ENCODE measurements around the gene ZNF205.

Gene ZNF205

GRCh38 chr16:3089717-3090592 is 22.4 kb upstream of the ZNF205 start:
- TF ChIP-seq REPIN1 (tag by site-specific recombination; IDR thresholded peaks at IDR 0.05; ENCODE audit: low read depth): no peak
- no peak for TF ChIP-seq ZNF146 (tag by site-specific recombination; IDR thresholded peaks at IDR 0.05)
- TF ChIP-seq ZNF311 (tag by site-specific recombination; IDR thresholded peaks at IDR 0.05; ENCODE audit: borderline replicate concordance): no peak
- TF ChIP-seq ZBTB20 (tag by site-specific recombination; IDR thresholded peaks at IDR 0.05): no peak
- TF ChIP-seq GLI2 (tag by site-specific recombination; IDR thresholded peaks at IDR 0.05; ENCODE audit: borderline replicate concordance, low read depth): no peak
- TF ChIP-seq ZNF701 (tag by site-specific recombination; IDR thresholded peaks at IDR 0.05): no peak
- TF ChIP-seq MYNN (tag by site-specific recombination; IDR thresholded peaks at IDR 0.05; ENCODE audit: borderline replicate concordance): no peak
- TF ChIP-seq ZNF112 (tag by site-specific recombination; IDR thresholded peaks at IDR 0.05): no peak
- no peak for TF ChIP-seq INSM2 (tag by site-specific recombination; IDR thresholded peaks at IDR 0.05)
- TF ChIP-seq SP3 (tag by site-specific recombination; IDR thresholded peaks at IDR 0.05): no peak
- ChIA-PET CTCF (interaction anchor here (0.6 to 0.8 kb wide), 2 partner anchors 13 to 69 kb away, joined by 3 read pairs; no protein-coding TSS in a partner anchor), POLR2A (no interaction called here)
- no peak overlapping the region for H3K27ac ChIP-seq (ENCODE audit: extremely low read depth, low read depth, low read length)
- H3K9me3 ChIP-seq (ENCODE audit: control insufficient read depth, insufficient read depth, low read depth, low read length): no peaks in the 10 kb centered on the region
- H3K4me3 ChIP-seq (ENCODE audit: low read depth, low read length): no peak overlapping the region
- H3K4me1 ChIP-seq (ENCODE audit: control insufficient read depth, insufficient read depth, low read length): no peaks in the 10 kb centered on the region
- no peaks in the 10 kb centered on the region for H3K36me3 ChIP-seq (ENCODE audit: control insufficient read depth in 2 of 2, insufficient read depth in 1 of 2, low read length in 2 of 2)

GRCh38 chr16:3091551-3091950 is 20.8 kb upstream of the ZNF205 start:
- Histone ChIP-seq H3K27ac (ENCODE audit: extremely low read depth, low read depth, low read length) (no peak overlapping the region), H3K36me3 (ENCODE audit: control insufficient read depth in 2 of 2, insufficient read depth in 1 of 2, low read length in 2 of 2) (no peaks in the 10 kb centered on the region), H3K9me3 (ENCODE audit: control insufficient read depth, insufficient read depth, low read depth, low read length) (no peaks in the 10 kb centered on the region), H3K4me3 (ENCODE audit: low read depth, low read length) (no peak overlapping the region), H3K4me1 (ENCODE audit: control insufficient read depth, insufficient read depth, low read length) (no peaks in the 10 kb centered on the region)
- POLR2A ChIA-PET: interaction anchor here (0.6 kb wide), 1 partner anchor 44 kb away, joined by 3 read pairs; no protein-coding TSS in a partner anchor
- TF ChIP-seq ZIC2 (tag by site-specific recombination; IDR thresholded peaks at IDR 0.05) (peak; percentile 35; the same call in 1 of the 2 replicates), ATF2 (tag by site-specific recombination; IDR thresholded peaks at IDR 0.05; ENCODE audit: low read depth) (no peak), WT1 (tag by site-specific recombination; IDR thresholded peaks at IDR 0.05) (no peak)
- CTCF ChIA-PET: interaction anchor here (0.6 to 1.6 kb wide), 2 partner anchors 33 to 688 kb away, joined by 3 to 7 read pairs; no protein-coding TSS in a partner anchor

GRCh38 chr16:3092501-3092941 is 19.9 kb upstream of the ZNF205 start:
- CTCF ChIA-PET: interaction anchor here (0.7 to 2.2 kb wide), 2 partner anchors 19 to 30 kb away, joined by 3 to 8 read pairs; no protein-coding TSS in a partner anchor
- H3K4me3 ChIP-seq (ENCODE audit: low read depth, low read length): no peak overlapping the region
- H3K36me3 ChIP-seq (ENCODE audit: control insufficient read depth in 2 of 2, insufficient read depth in 1 of 2, low read length in 2 of 2): no peaks in the 10 kb centered on the region
- H3K9me3 ChIP-seq (ENCODE audit: control insufficient read depth, insufficient read depth, low read depth, low read length): no peaks in the 10 kb centered on the region
- TF ChIP-seq ZBTB6 (tag by site-specific recombination; IDR thresholded peaks at IDR 0.05): peak; percentile 93
- TF ChIP-seq ZNF221 (tag by site-specific recombination; IDR thresholded peaks at IDR 0.05; ENCODE audit: borderline replicate concordance): no peak
- TF ChIP-seq ZNF423 (tag by site-specific recombination; IDR thresholded peaks at IDR 0.05): no peak
- POLR2A ChIA-PET: no interaction called here
- no peak overlapping the region for H3K27ac ChIP-seq (ENCODE audit: extremely low read depth, low read depth, low read length)
- no peaks in the 10 kb centered on the region for H3K4me1 ChIP-seq (ENCODE audit: control insufficient read depth, insufficient read depth, low read length)
